ENCODE data around the gene MADD. TPM values are rescaled to one million over a fixed set of nuclear protein-coding genes. Genes with fewer than 3 reads are reported as not detected.
"Not testable (repeated sequence)": the region's sequence is repeated elsewhere in the genome, so short reads cannot be mapped to it uniquely, and the experiment has no call there.

MADD gene
- total RNA-seq, 2 donors from 2014 or later = 50.8 to 61.6 TPM

- intact Hi-C loops (cut with DNase I, micrococcal nuclease) = no loop called here
- peak; percentile 93 for ATAC-seq
- peak; percentile 68 to 85 for DNase-seq
Observed at GRCh38 chr11:47331454-47332302, 61.7 kb downstream of the MADD start.

DNA sequence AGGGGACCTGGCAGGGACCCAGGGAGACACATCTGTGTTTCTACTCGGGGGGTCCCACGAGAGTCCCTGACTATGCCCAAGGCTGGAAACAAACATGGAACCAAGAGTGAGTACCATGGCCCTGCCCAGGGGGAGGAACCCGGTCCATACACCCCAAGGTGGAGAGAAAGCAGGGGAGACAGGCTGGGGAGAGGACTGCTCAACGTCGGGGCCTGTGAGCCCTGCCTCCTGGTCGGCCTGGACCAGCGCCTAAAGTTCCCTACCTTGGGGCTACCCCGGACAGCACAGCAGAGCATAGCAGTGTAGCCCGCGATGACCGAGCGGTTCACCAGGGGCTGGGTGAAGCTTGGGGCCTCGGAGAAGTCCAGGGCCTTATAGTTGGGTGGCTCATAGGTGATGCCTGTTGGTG is 62.4 kb downstream of the MADD start:
- intact Hi-C loops (cut with DNase I, micrococcal nuclease) = no loop called here
- ATAC-seq = no peak

GRCh38 chr11:47332791-47333525 is 63.0 kb downstream of the MADD start:
- intact Hi-C loops (cut with DNase I, micrococcal nuclease) = no loop called here
- no peak for ATAC-seq
- no peak for DNase-seq

More for the DNA sequence above, 62.4 kb downstream of the MADD start:
- DNase-seq = no peak

- no peak for DNase-seq
- intact Hi-C loops (cut with DNase I, micrococcal nuclease) = no loop called here
- no peak for ATAC-seq
Observed at GRCh38 chr11:47333526-47333845, 63.6 kb downstream of the MADD start.

DNA sequence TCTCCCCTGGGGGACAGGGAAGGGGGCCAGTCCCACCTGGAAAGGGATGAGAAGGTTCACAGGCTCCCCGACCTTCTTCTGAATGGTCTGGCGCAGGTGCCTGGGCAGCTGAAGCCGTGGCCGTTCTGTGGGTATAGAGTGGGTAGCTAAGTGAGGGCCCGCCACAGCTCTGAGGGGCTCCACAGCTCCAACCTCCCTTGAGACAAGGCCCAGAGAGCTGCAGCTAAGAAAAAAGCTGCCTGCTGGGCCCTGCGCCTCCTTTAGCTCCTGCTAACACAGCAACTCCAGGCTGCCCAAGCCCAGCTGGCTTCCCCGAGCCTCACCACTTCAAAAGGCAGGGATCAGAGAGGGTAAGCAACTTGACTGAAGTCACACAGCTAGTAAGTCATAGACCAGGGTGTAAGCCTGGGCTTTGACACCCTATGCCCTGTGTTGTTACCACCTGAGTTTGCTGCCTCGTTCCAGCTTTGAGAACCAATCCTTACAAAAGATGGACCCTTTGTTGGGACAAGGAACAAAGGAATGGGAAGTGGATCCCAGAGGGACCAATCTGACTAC is 64.0 kb downstream of the MADD start:
- intact Hi-C loops (cut with DNase I, micrococcal nuclease) = no loop called here
- ATAC-seq = no peak

DNA sequence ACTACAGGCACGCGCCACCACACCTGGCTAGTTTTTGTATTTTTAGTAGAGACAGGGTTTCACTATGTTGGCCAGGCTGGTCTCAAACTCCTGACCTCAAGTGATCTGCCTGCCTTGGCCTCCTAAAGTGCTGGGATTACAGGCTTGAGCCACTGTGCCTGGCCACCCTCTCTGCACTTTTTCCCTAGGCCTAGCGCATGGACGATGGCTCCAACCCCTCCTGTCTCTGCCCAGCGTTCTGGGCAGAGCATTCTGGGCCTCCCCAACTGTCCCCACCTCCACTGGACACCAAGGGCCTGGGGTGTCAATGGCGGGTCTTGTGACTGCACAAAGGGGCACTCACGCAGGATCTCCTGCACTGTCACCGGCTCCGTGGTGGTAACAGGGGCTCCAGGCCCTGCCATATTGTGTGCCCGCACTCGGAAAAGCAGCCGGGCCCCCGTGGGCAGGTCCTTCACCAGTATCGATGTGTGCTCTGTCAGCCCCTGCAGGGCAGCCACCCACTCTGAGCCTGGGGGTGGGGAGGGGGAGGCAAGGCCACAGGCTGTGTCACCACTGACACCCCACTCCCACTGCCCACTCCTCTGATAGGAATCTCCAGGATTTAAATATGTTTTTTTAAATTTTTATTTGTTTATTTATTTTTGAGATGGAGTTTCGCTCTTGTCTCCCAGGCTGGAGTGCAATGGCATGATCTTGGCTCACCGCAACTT is 64.9 kb downstream of the MADD start:
- DNase-seq; ATAC-seq; intact Hi-C loops (cut with DNase I, micrococcal nuclease): not testable (repeated sequence)

More for the DNA sequence above, 64.0 kb downstream of the MADD start:
- no peak for DNase-seq

- intact Hi-C loops (cut with DNase I, micrococcal nuclease) = no loop called here
- DNase-seq = no peak
- ATAC-seq = no peak
Observed at GRCh38 chr11:47335733-47336132, 65.8 kb downstream of the MADD start.

DNA sequence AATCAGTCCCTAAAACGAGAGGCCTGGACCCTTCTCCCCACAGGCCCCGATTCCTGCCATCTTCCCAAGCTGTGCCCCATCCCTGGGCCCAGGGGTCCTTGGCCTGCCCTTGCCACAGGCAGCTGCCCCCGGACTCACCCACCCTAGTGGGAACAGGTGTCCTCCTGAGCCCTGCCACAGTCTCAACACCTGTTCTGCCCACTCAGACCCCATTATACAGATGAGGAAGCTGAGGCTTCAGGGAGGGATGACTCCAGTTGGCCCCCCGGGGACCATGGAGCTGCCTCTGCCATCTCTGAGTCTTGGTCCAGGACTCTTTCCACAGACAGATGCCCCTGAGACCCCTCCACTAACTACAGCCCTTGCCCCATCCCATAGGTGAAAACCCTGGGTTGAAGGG is 66.7 kb downstream of the MADD start:
- no peak for DNase-seq
- intact Hi-C loops (cut with DNase I, micrococcal nuclease) = no loop called here
- no peak for ATAC-seq

GRCh38 chr11:47337229-47337924 is 67.4 kb downstream of the MADD start:
- DNase-seq (no peak), ATAC-seq (peak; percentile 18)
- intact Hi-C loops (cut with DNase I, micrococcal nuclease) = no loop called here

GRCh38 chr11:47338396-47339241 is 68.7 kb downstream of the MADD start:
- ATAC-seq (no peak), DNase-seq (no peak)
- intact Hi-C loops (cut with DNase I, micrococcal nuclease) = no loop called here

DNA sequence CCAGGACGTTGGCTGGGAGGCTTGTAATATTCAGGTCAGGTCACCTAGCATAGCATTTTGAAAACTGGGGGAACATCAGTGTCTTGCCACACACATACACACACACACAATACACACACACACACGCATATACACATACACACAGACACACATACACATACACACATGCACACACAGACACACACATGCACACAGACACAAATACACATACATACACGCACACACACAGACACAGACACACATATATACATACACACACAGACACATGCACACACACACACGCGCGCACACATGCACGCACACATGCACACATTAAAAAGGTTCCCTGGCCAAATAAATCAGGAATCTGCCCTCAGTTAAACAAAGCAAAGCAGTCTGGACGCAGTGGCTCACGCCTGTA is 70.1 kb downstream of the MADD start:
- no peak for ATAC-seq
- intact Hi-C loops (cut with DNase I, micrococcal nuclease) = no loop called here
- DNase-seq = no peak

- no peak for DNase-seq
- ATAC-seq = no peak
- intact Hi-C loops (cut with DNase I, micrococcal nuclease) = no loop called here
Observed at GRCh38 chr11:47340980-47341775, 71.2 kb downstream of the MADD start.

GRCh38 chr11:47342036-47342803 is 72.3 kb downstream of the MADD start:
- DNase-seq (no peak), ATAC-seq (no peak)
- intact Hi-C loops (cut with DNase I, micrococcal nuclease) = no loop called here

DNA sequence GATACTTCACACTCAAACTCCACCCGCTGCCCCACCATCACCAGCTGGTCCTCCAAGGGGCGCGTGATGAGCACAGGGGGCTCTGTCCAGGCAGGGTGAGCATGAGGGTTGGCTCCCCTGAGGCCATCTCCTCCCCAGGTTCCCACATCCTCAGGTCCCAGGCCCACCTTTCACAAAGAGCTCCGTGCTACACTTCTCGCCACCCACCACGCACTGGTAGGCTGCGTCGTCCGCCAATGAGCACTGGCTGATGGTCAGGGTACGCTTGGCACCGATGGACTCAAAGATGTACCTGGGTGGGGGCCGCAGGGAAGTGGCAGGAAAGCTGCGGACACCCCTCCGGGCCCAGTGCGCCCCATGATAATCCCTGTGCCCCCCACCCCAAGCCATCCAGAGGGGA is 72.9 kb downstream of the MADD start:
- intact Hi-C loops (cut with DNase I, micrococcal nuclease) = no loop called here
- ATAC-seq (no peak), DNase-seq (no peak)

GRCh38 chr11:47345890-47346563 is 76.1 kb downstream of the MADD start:
- DNase-seq = no peak
- intact Hi-C loops (cut with DNase I, micrococcal nuclease) = no loop called here
- ATAC-seq = no peak

DNA sequence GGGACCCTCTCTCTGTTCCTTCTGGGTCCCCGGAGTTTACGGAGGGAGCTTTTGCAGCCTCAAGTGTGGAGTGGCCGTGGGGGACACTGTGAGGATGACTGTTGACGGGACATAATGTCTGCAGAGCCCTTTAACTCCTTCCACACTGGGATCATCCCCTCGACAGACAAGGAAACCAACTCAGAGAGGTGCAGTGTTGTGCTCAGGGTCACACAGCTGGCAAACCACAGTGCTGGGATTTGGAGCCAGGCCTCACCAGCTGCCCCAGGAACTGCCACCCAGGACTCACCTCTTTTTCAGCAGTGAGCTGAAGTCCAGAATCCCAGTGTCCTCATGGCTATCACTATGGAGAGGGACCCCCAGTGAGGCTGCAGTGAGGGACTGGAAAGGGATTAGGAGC is 77.2 kb downstream of the MADD start:
- no peak for ATAC-seq

More for the DNA sequence above, 77.2 kb downstream of the MADD start:
- no peak for DNase-seq
- intact Hi-C loops (cut with DNase I, micrococcal nuclease) = no loop called here

Measured in left colon (tissue), 2 donors.